Psoas muscle (tissue), 8 donors: Measurements from ENCODE around the gene THRB. TPM values are rescaled to one million over a fixed set of nuclear protein-coding genes. Genes with fewer than 3 reads are reported as not detected.

Experiments
- ATAC-seq, 4 donors: fragments of 200-7000 bp; cut with Tn5 transposase; one replicate each; pipeline ENCODE4 v1.9.1; 2020; ENCODE audit warnings: moderate library complexity in 3 of 4, mild to moderate bottlenecking in 2 of 4
- DNase-seq, 2 donors: peaks; one replicate each; pipeline ENCODE4 v3.0.0-alpha.2; 2020
- H3K27ac ChIP-seq: fragments of 200-600 bp; one replicate; pipeline ENCODE4 v1.8.0; 2022
- H3K27me3 ChIP-seq, 3 donors: fragments of 200-600 bp in 1 of 3; one replicate each; pipeline versions ENCODE4 v1.6.1 to v1.8.0; 2013 to 2022; ENCODE audit warnings: low read length in 2 of 3, mild to moderate bottlenecking in 2 of 3, moderate library complexity in 1 of 3; ENCODE audit not compliant: insufficient read depth in 3 of 3
- H3K36me3 ChIP-seq, 2 donors: fragments of 200-600 bp in 1 of 2; one replicate each; pipeline versions ENCODE4 v1.6.1 to v1.8.0; 2013 to 2022; ENCODE audit warnings: low read depth in 1 of 2, mild to moderate bottlenecking in 1 of 2, moderate library complexity in 1 of 2; ENCODE audit not compliant: insufficient read depth in 1 of 2
- H3K4me1 ChIP-seq: fragments of 200-600 bp; one replicate; pipeline ENCODE4 v1.8.0; 2022
- H3K4me3 ChIP-seq: fragments of 200-600 bp; one replicate; pipeline ENCODE4 v1.8.0; 2022; ENCODE audit warnings: mild to moderate bottlenecking
- H3K9me3 ChIP-seq: fragments of 200-600 bp; one replicate; pipeline ENCODE4 v1.8.0; 2022
- CTCF ChIP-seq: fragments of 200-600 bp; IDR thresholded peaks from one replicate; pipeline ENCODE4 v1.8.0; 2022; ENCODE audit warnings: antibody characterized with exemption
- WGBS, 3 donors: extraction: QIAGEN DNeasy Blood & Tissue Kit; methylation state at CpG; one replicate each; pipeline versions ENCODE4 v1.1.6 to v1.1.7; 2013; 5-methylcytosine and 5-hydroxymethylcytosine counted together
- intact Hi-C, 2 donors: fragments of 100-400 bp; cut with DNase I; formaldehyde crosslinking; loops; one replicate each; pipeline versions ENCODE4 v1.11.0 to v1.14.2; 2022
- polyA plus RNA-seq, 3 donors: library from polyadenylated mRNA; stranded (reverse); fragments of 200-250 nt; gene quantifications; one replicate each; pipeline ENCODE4 v1.2.3, GENCODE V29; 2013
- total RNA-seq, 4 donors: library from RNA; stranded (reverse); fragmentation: NEBNext Ultra II Directional in 2 of 4; extraction: Animal tissue kit (Norgen Biotek cat#: 25700) in 2 of 4; gene quantifications; one replicate each; pipeline versions ENCODE4 v1.2.1 to v1.2.4, GENCODE V29; 2021 to 2023
- donor health status: healthy with polysubstance abuse.
- donor health status: DM: no; HTN: no; CAD: no; lungs with moderate emphysema.
- donor health status: Bipolar disorder and iron deficiency.
- donor health status: healthy.
- donor health status: DM: yes; HTN: yes; CAD: no.
- donor health status: DM: no; HTN: no; CAD: no.
- donor health status: DM: no; HTN: no; CAD: no.
- donor health status: DM: yes; HTN: yes; CAD: no.

The THRB gene
- total and polyA plus RNA-seq, 7 donors = 11.5 to 38.6 (median 31.4) TPM

- Histone ChIP-seq H3K27me3 (no peaks in the 10 kb centered on the region), H3K36me3 (no peaks in the 10 kb centered on the region), H3K27ac (no peak overlapping the region), H3K9me3 (no peaks in the 10 kb centered on the region), H3K4me3 (no peak overlapping the region), H3K4me1 (peaks cover 28% of the 10 kb centered on the region)
- ATAC-seq = no peak
- 47 to 64% (median 53%) methylated on average over 4 of the region's 4 CpGs for WGBS, 3 donors
- intact Hi-C loops = no loop called here
- no peak for TF ChIP-seq CTCF
- DNase-seq = no peak
Measured at GRCh38 chr3:24396338-24396737, 98.3 kb downstream of the THRB start.

- Histone ChIP-seq H3K4me1 (peaks cover 22% of the 10 kb centered on the region), H3K36me3 (no peaks in the 10 kb centered on the region), H3K9me3 (no peaks in the 10 kb centered on the region), H3K27ac (no peak overlapping the region), H3K4me3 (no peak overlapping the region), H3K27me3 (no peaks in the 10 kb centered on the region)
- 67 to 77% (median 71%) methylated on average over 2 of the region's 2 CpGs for WGBS, 3 donors
- TF ChIP-seq CTCF = no peak
- intact Hi-C loops = no loop called here
- no peak for DNase-seq
- peak in 2 of 4 donors; percentile 50 to 51 for ATAC-seq
Measured at GRCh38 chr3:24394754-24395153, 99.9 kb downstream of the THRB start.

GRCh38 chr3:24393316-24393715 is 101.3 kb downstream of the THRB start:
- Histone ChIP-seq H3K9me3 (no peaks in the 10 kb centered on the region), H3K36me3 (no peaks in the 10 kb centered on the region), H3K27ac (no peak overlapping the region), H3K4me3 (no peak overlapping the region), H3K27me3 (no peaks in the 10 kb centered on the region), H3K4me1 (peaks cover 34% of the 10 kb centered on the region)
- no peak for DNase-seq
- no peak for ATAC-seq
- intact Hi-C loops = no loop called here
- 60 to 63% (median 60%) methylated on average over 3 of the region's 3 CpGs for WGBS, 3 donors
- no peak for TF ChIP-seq CTCF

- 97 to 99% (median 97%) methylated on average over 3 of the region's 3 CpGs for WGBS, 3 donors
- no peaks in the 10 kb centered on the region for H3K9me3 ChIP-seq
- ATAC-seq (no peak), DNase-seq (no peak)
- H3K36me3 ChIP-seq = no peaks in the 10 kb centered on the region
- no peaks in the 10 kb centered on the region for H3K27me3 ChIP-seq
- no peak overlapping the region for H3K4me3 ChIP-seq
- intact Hi-C loops = no loop called here
- H3K27ac ChIP-seq = peak overlapping the region; percentile 28
- TF ChIP-seq CTCF = no peak
- H3K4me1 ChIP-seq = peaks cover 49% of the 10 kb centered on the region
Measured at GRCh38 chr3:24390169-24391130, 104.2 kb downstream of the THRB start.
